Breast epithelium (tissue), 3 donors: ENCODE results near the gene CCDC172.

Source experiments
- POLR2AphosphoS5 ChIP-seq, 3 donors: sonication (generic); formaldehyde crosslinking; IDR thresholded peaks; one replicate each; pipeline ENCODE4 v1.6.1; 2017; ENCODE audit warnings: antibody characterized with exemption in 3 of 3
- TF ChIP-seq, protein P1 (sequence below), 3 donors: fragments of 450-650 bp; IDR thresholded peaks; one replicate each; pipeline ENCODE4 v1.5.1; 2016 to 2017; ENCODE audit warnings: antibody characterized with exemption in 3 of 3, mild to moderate bottlenecking in 3 of 3, moderate library complexity in 3 of 3

DNA sequence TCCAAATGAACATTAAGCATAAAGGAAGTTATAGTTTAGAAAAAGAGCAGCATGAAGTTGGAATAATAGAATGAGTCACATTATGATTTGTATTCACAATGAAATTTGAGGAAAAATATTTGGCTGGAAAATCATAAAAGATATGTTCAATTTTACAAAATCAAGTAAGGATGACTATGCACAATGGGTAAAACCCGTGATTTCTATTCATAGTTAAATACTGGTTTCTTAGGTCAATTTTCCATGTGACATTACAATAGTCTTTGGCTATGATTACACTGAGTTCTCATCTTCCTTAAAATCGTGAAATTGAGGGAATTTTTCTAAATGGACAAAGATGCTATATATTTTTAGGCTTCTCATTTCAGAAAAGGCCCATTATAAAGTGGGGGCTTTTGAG is 17.4 kb upstream of the CCDC172 start:
- no peak for TF ChIP-seq POLR2AphosphoS5 (IDR thresholded peaks at IDR 0.05)
- TF ChIP-seq, protein P1, sequence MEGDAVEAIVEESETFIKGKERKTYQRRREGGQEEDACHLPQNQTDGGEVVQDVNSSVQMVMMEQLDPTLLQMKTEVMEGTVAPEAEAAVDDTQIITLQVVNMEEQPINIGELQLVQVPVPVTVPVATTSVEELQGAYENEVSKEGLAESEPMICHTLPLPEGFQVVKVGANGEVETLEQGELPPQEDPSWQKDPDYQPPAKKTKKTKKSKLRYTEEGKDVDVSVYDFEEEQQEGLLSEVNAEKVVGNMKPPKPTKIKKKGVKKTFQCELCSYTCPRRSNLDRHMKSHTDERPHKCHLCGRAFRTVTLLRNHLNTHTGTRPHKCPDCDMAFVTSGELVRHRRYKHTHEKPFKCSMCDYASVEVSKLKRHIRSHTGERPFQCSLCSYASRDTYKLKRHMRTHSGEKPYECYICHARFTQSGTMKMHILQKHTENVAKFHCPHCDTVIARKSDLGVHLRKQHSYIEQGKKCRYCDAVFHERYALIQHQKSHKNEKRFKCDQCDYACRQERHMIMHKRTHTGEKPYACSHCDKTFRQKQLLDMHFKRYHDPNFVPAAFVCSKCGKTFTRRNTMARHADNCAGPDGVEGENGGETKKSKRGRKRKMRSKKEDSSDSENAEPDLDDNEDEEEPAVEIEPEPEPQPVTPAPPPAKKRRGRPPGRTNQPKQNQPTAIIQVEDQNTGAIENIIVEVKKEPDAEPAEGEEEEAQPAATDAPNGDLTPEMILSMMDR (IDR thresholded peaks at IDR 0.05): no peak
